ENCODE results near the gene RTF2.

The RTF2 gene

DNA sequence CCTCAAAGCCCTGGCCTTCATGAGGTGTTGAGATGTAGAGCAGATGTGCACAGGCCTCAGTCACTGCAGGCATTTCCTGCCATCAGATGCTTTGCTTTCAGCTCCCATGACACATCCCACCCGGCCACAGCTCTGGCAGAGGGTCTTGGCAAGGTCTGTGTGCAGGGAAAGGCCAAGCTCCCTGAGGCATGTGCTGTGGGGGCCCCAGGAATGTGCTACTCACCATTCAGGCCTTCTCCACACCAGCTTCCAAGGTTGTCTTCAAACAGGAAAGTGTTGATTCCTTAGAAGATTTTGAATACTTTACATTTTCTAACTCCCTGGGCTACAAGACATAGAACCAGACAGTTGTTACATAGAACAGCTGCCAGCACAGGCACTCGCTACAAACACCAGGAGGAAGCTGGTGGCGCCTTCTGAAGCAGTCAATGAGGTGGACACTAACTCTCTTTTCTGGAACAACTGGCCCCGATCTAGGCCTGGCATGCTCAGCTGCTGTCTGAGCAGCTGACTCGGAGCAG lies 28.6 kb upstream of the RTF2 start:
- H3K27ac ChIP-seq (ENCODE audit: low read depth, low read length): no peak overlapping the region
- H3K4me1 ChIP-seq (ENCODE audit: insufficient read depth, low read length): no peaks in the 10 kb centered on the region
- no peak overlapping the region for H3K9ac ChIP-seq (ENCODE audit: low read length)
- no peaks in the 10 kb centered on the region for H3K27me3 ChIP-seq (ENCODE audit: control insufficient read depth in 1 of 2, insufficient read depth in 2 of 2, low read length in 2 of 2)
- H3K9me3 ChIP-seq (ENCODE audit: low read length): no peaks in the 10 kb centered on the region
- H3K36me3 ChIP-seq (ENCODE audit: insufficient read depth, low read length): no peaks in the 10 kb centered on the region
- no peak overlapping the region for H3K4me3 ChIP-seq (ENCODE audit: low read depth in 1 of 2, low read length in 2 of 2)

DNA sequence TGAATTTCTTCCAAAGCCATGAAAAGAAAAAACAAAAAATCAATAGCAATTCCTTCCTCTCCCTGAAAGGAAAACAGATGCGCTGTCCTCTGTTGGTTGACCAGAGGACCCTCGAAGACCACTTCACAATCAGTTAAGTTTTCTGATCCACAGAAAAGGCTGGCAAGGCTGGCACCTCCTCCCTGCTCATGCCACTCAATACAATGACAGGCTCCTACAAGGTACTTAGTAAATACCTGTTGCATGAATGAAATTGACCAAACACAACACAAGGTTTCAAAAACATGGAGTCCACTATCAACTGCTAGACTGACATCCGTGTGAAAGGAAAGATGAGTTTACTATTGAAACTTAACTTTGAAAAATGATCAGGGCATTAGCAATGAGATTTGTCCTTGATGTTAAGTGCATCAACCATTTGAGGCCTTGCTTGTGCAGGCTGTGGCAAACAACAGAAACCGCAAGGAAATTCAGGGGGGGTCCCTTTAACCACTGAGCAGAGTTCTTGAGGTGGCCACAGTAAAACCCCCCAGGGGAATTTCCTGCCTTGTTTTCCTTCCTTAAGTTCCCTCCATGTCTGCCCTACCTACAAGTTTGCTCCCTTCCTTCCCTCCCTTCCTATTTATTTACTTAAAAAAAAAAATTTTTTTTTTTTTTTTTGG lies 27.9 kb upstream of the RTF2 start:
- no peak overlapping the region for H3K9ac ChIP-seq (ENCODE audit: low read length)
- no peaks in the 10 kb centered on the region for H3K4me1 ChIP-seq (ENCODE audit: insufficient read depth, low read length)
- H3K27me3 ChIP-seq (ENCODE audit: control insufficient read depth in 1 of 2, insufficient read depth in 2 of 2, low read length in 2 of 2): no peaks in the 10 kb centered on the region
- H3K4me3 ChIP-seq (ENCODE audit: low read depth in 1 of 2, low read length in 2 of 2): no peak overlapping the region
- H3K9me3 ChIP-seq (ENCODE audit: low read length): no peaks in the 10 kb centered on the region
- no peak overlapping the region for H3K27ac ChIP-seq (ENCODE audit: low read depth, low read length)
- no peaks in the 10 kb centered on the region for H3K36me3 ChIP-seq (ENCODE audit: insufficient read depth, low read length)

DNA sequence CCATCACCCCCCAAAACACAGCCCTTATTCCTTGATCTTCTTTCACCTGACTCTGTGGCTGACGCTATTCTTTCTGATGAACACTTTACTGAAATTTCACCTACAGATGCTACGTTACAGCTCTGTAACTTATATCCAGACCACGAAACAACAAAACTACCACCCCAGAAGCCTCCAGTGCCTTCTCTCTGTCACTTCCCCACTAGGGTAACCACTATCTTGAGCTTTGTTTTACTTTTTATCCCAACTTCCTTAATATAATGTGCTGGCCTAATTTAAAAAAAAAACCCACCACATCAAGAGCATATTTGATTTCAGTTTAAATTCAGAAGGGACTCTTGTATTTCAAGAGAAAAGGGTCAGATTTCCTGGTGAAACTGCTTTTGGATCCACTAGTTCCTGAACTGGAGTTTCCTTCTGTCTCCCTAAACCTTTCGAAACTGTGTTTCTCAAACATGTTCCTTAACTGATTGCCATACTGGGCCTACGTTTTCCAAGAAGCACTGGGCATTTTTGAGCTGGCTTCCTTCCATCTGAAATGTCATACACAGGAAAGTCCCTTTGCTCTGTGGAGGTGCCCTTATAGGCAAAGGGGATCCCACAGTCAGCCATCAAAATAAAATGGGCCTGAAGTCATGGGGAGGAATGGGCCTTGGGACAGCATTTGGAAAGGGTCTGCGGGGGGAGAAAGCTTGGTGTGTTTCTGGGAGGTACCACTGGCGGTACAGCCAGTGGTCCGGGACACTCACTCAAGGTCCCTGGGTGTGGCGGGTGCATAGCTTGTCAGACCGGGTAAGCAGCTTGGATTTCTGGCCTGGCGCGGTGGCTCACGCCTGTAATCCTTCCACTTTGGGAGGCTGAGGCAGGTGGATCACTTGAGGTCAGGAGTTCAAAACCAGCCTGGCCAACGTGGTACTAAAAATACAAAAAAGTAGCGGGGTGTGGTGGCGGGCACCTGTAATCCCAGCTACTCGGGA lies 25.8 kb upstream of the RTF2 start:
- H3K36me3 ChIP-seq (ENCODE audit: insufficient read depth, low read length): no peaks in the 10 kb centered on the region
- no peak overlapping the region for H3K4me3 ChIP-seq (ENCODE audit: low read depth in 1 of 2, low read length in 2 of 2)
- H3K4me1 ChIP-seq (ENCODE audit: insufficient read depth, low read length): no peaks in the 10 kb centered on the region
- no peak overlapping the region for H3K9ac ChIP-seq (ENCODE audit: low read length)
- H3K27ac ChIP-seq (ENCODE audit: low read depth, low read length): no peak overlapping the region
- H3K9me3 ChIP-seq (ENCODE audit: low read length): no peaks in the 10 kb centered on the region
- H3K27me3 ChIP-seq (ENCODE audit: control insufficient read depth in 1 of 2, insufficient read depth in 2 of 2, low read length in 2 of 2): no peaks in the 10 kb centered on the region

GRCh38 chr20:56443654-56444540 lies 24.5 kb upstream of the RTF2 start:
- H3K9me3 ChIP-seq (ENCODE audit: low read length): no peaks in the 10 kb centered on the region
- no peaks in the 10 kb centered on the region for H3K27me3 ChIP-seq (ENCODE audit: control insufficient read depth in 1 of 2, insufficient read depth in 2 of 2, low read length in 2 of 2)
- no peaks in the 10 kb centered on the region for H3K4me1 ChIP-seq (ENCODE audit: insufficient read depth, low read length)
- no peaks in the 10 kb centered on the region for H3K36me3 ChIP-seq (ENCODE audit: insufficient read depth, low read length)
- no peak overlapping the region for H3K27ac ChIP-seq (ENCODE audit: low read depth, low read length)
- no peak overlapping the region for H3K4me3 ChIP-seq (ENCODE audit: low read depth in 1 of 2, low read length in 2 of 2)
- H3K9ac ChIP-seq (ENCODE audit: low read length): no peak overlapping the region

- Histone ChIP-seq H3K4me1 (ENCODE audit: insufficient read depth, low read length) (no peaks in the 10 kb centered on the region), H3K4me3 (ENCODE audit: low read depth in 1 of 2, low read length in 2 of 2) (no peak overlapping the region), H3K36me3 (ENCODE audit: insufficient read depth, low read length) (no peaks in the 10 kb centered on the region), H3K9ac (ENCODE audit: low read length) (no peak overlapping the region), H3K27me3 (ENCODE audit: control insufficient read depth in 1 of 2, insufficient read depth in 2 of 2, low read length in 2 of 2) (no peaks in the 10 kb centered on the region), H3K9me3 (ENCODE audit: low read length) (no peaks in the 10 kb centered on the region), H3K27ac (ENCODE audit: low read depth, low read length) (no peak overlapping the region)
Measured at GRCh38 chr20:56445130-56445529, 23.3 kb upstream of the RTF2 start.

DNA sequence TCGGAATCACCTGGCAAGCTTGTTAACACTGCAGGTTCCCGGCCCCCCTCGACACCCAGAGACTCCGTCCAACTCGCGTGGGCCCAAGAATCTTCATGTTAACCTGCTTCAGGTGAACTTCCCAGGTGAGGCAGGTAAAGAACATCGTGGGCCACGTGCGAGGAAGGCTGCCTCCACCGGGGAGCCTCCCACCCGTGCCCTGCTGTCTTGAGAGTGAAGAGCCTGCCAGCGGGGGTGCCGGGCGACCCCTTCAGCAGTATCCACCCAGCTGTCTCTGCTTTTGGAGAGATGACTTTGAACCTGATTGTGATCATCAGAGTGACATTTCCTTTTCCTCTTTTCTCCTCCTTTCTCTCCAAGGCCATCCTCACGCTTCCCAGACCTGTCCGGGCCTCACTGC lies 22.9 kb upstream of the RTF2 start:
- no peaks in the 10 kb centered on the region for H3K4me1 ChIP-seq (ENCODE audit: insufficient read depth, low read length)
- H3K36me3 ChIP-seq (ENCODE audit: insufficient read depth, low read length): no peaks in the 10 kb centered on the region
- no peak overlapping the region for H3K9ac ChIP-seq (ENCODE audit: low read length)
- no peaks in the 10 kb centered on the region for H3K27me3 ChIP-seq (ENCODE audit: control insufficient read depth in 1 of 2, insufficient read depth in 2 of 2, low read length in 2 of 2)
- H3K9me3 ChIP-seq (ENCODE audit: low read length): no peaks in the 10 kb centered on the region
- H3K4me3 ChIP-seq (ENCODE audit: low read depth in 1 of 2, low read length in 2 of 2): no peak overlapping the region
- H3K27ac ChIP-seq (ENCODE audit: low read depth, low read length): no peak overlapping the region

GRCh38 chr20:56447227-56447626 lies 21.2 kb upstream of the RTF2 start:
- H3K9me3 ChIP-seq (ENCODE audit: low read length): no peaks in the 10 kb centered on the region
- H3K27ac ChIP-seq (ENCODE audit: low read depth, low read length): no peak overlapping the region
- H3K4me3 ChIP-seq (ENCODE audit: low read depth in 1 of 2, low read length in 2 of 2): no peak overlapping the region
- no peaks in the 10 kb centered on the region for H3K36me3 ChIP-seq (ENCODE audit: insufficient read depth, low read length)
- no peaks in the 10 kb centered on the region for H3K27me3 ChIP-seq (ENCODE audit: control insufficient read depth in 1 of 2, insufficient read depth in 2 of 2, low read length in 2 of 2)
- H3K4me1 ChIP-seq (ENCODE audit: insufficient read depth, low read length): no peaks in the 10 kb centered on the region
- H3K9ac ChIP-seq (ENCODE audit: low read length): no peak overlapping the region

DNA sequence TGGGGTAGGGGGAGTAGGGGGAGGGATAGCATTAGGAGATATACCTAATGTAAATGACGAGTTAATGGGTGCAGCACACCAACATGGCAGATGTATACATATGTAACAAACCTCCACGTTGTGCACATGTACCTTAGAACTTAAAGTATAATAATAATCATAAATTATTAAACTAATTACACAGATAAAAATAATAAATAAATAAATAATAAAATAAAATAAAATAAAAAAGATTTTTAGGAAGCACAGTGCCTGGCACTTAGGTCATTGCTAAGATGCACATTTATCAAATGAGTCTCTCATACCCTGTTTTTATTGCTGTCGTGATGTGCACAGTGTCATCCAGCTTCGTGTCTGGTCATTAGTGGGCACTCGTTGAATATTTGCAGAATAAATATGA lies 19.0 kb upstream of the RTF2 start:
- no peaks in the 10 kb centered on the region for H3K36me3 ChIP-seq (ENCODE audit: insufficient read depth, low read length)
- H3K27ac ChIP-seq (ENCODE audit: low read depth, low read length): no peak overlapping the region
- no peaks in the 10 kb centered on the region for H3K27me3 ChIP-seq (ENCODE audit: control insufficient read depth in 1 of 2, insufficient read depth in 2 of 2, low read length in 2 of 2)
- H3K9me3 ChIP-seq (ENCODE audit: low read length): no peaks in the 10 kb centered on the region
- no peak overlapping the region for H3K4me3 ChIP-seq (ENCODE audit: low read depth in 1 of 2, low read length in 2 of 2)
- no peaks in the 10 kb centered on the region for H3K4me1 ChIP-seq (ENCODE audit: insufficient read depth, low read length)
- no peak overlapping the region for H3K9ac ChIP-seq (ENCODE audit: low read length)

DNA sequence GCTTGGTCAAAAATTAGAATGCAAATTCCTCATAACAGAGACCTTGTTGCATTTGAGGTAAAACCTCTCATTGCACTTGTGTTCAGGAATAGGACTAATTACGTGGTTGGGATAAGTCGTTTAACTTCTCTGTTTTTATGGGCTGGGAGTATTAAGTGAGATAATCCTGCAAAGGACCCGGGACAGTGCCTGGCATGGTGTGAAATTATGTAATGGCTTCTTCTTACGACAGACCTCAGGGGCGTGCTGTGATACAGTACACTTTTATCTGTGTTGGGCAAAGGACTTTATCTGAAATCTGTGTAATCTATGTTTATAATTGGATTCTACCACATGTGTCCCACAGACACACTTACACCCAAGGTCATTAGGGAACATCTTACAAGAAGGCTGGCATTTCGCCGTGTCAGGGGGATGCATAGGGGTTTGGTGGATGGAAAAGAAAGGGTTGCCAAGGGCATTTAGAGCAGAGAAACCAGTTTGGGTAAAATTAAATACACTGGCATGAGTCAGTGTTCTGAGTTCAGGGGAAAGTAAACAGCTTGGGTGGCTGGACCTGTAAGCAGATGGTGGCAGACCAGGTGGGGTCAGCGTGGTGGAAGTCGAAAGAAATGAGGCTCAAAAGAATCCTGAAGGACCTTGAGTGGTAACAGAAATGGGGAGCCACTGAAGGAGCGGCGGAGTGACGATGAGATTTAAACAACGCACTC lies 17.2 kb upstream of the RTF2 start:
- Histone ChIP-seq H3K9me3 (ENCODE audit: low read length) (no peaks in the 10 kb centered on the region), H3K4me3 (ENCODE audit: low read depth in 1 of 2, low read length in 2 of 2) (no peak overlapping the region), H3K27ac (ENCODE audit: low read depth, low read length) (no peak overlapping the region), H3K4me1 (ENCODE audit: insufficient read depth, low read length) (no peaks in the 10 kb centered on the region), H3K36me3 (ENCODE audit: insufficient read depth, low read length) (no peaks in the 10 kb centered on the region), H3K9ac (ENCODE audit: low read length) (no peak overlapping the region), H3K27me3 (ENCODE audit: control insufficient read depth in 1 of 2, insufficient read depth in 2 of 2, low read length in 2 of 2) (no peaks in the 10 kb centered on the region)

GRCh38 chr20:56453352-56453751 lies 15.1 kb upstream of the RTF2 start:
- Histone ChIP-seq H3K4me1 (ENCODE audit: insufficient read depth, low read length) (no peaks in the 10 kb centered on the region), H3K36me3 (ENCODE audit: insufficient read depth, low read length) (no peaks in the 10 kb centered on the region), H3K9ac (ENCODE audit: low read length) (no peak overlapping the region), H3K27me3 (ENCODE audit: control insufficient read depth in 1 of 2, insufficient read depth in 2 of 2, low read length in 2 of 2) (no peaks in the 10 kb centered on the region), H3K27ac (ENCODE audit: low read depth, low read length) (no peak overlapping the region), H3K9me3 (ENCODE audit: low read length) (no peaks in the 10 kb centered on the region), H3K4me3 (ENCODE audit: low read depth in 1 of 2, low read length in 2 of 2) (no peak overlapping the region)

Measured in muscle layer of colon (tissue), 2 donors.